ENCODE data around the gene CIB4.

CIB4 gene

GRCh38 chr2:26578581-26578980 is 62.6 kb downstream of the CIB4 start:
- no peak overlapping the region for H3K4me3 ChIP-seq
- peaks cover 0 to 18% (median 14%) of the 10 kb centered on the region in 10 experiments; a peak in 12 of 20 replicates for H3K4me1 ChIP-seq
- no peaks in the 10 kb centered on the region for H3K9me3 ChIP-seq (replicated peaks in 1 of 11)
- no peak for TF ChIP-seq Cebpa-rat (IDR thresholded peaks at IDR 0.05)
- H3K9ac ChIP-seq = no peak overlapping the region
- H4K20me1 ChIP-seq = peaks cover 0 to 11% (median 0%) of the 10 kb centered on the region in 11 experiments; a peak in 2 of 22 replicates
- H3K36me3 ChIP-seq = no peaks in the 10 kb centered on the region
- no peaks in the 10 kb centered on the region for H3K27me3 ChIP-seq
- no peak overlapping the region for H3K27ac ChIP-seq
- no peak overlapping the region for H3K4me2 ChIP-seq

DNA sequence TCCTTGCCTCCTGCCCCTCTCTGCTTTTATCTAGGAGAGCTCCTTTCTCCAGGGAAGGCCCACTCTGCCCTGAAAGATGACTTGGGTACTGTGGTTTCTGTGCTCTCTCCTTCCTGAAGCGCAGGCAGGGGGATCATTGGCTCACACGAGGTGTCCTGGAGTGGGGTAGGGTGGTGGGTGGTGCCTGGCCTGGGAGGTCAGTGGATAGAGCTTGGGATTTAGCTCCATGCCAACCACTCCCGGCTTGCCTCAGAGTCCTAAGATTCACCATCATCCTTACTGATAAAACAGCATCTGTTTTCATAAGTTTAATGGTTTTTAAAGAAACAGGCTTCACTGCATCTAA is 63.1 kb downstream of the CIB4 start:
- Histone ChIP-seq H3K27me3 (no peaks in the 10 kb centered on the region), H3K4me2 (peak overlapping the region in 2 of 11 experiments; percentile 4 to 8; a peak in 2 of 22 replicates), H4K20me1 (peaks cover 0 to 11% (median 0%) of the 10 kb centered on the region in 11 experiments; a peak in 2 of 22 replicates), H3K4me1 (peaks cover 0 to 17% (median 14%) of the 10 kb centered on the region in 10 experiments; a peak in 12 of 20 replicates), H3K27ac (no peak overlapping the region), H3K36me3 (no peaks in the 10 kb centered on the region), H3K4me3 (no peak overlapping the region), H3K9me3 (replicated peaks in 1 of 11) (no peaks in the 10 kb centered on the region), H3K9ac (0 out of 22 replicates have a peak overlapping the region, but pooled peaks of 1 of the 11 experiments have one; percentile 3)
- TF ChIP-seq Cebpa-rat (IDR thresholded peaks at IDR 0.05) = no peak

DNA sequence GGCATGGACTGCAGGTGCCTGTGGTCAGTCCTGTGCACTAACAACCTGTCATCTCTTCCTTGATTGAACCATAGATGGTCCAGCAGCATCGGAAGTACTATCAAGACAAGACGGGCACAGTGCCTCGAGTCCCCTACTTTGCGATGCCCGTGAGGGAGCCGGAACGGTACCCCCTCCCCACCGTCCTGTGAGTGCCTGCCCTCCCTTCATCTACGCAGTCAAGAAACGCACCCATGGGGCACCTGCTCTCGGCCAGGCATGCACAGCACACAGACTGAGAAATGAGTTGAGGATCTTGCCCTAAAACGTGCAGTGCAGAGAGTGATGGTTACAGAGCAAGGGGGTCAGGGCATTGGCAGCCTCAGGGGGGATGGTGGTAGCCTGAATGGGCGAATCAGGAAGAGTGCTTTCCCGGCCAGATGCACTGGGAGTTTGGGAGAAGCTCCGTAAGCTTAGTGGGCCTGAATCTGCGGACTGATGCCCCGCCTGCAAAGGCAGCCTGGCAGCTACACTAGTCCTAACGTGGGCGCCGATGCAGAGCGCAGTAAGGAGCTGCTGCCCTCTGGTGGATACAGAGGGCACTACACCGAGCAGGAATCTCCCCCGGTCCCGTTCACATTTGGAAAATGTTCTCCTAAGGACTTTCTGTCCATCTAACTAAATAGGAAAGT is 63.6 kb downstream of the CIB4 start:
- H3K4me1 ChIP-seq = peaks cover 0 to 17% (median 14%) of the 10 kb centered on the region in 10 experiments; a peak in 12 of 20 replicates
- peaks cover 0 to 11% (median 0%) of the 10 kb centered on the region in 11 experiments; a peak in 2 of 22 replicates for H4K20me1 ChIP-seq
- no peaks in the 10 kb centered on the region for H3K36me3 ChIP-seq
- H3K9ac ChIP-seq = 0 out of 22 replicates have a peak overlapping the region, but pooled peaks of 1 of the 11 experiments have one; percentile 3
- H3K9me3 ChIP-seq (replicated peaks in 1 of 11) = no peaks in the 10 kb centered on the region
- no peaks in the 10 kb centered on the region for H3K27me3 ChIP-seq
- no peak overlapping the region for H3K27ac ChIP-seq
- no peak for TF ChIP-seq Cebpa-rat (IDR thresholded peaks at IDR 0.05)
- peak overlapping the region in 9 of 11 experiments; percentile 4 to 56 (median 27); a peak in 10 of 22 replicates for H3K4me2 ChIP-seq
- H3K4me3 ChIP-seq = no peak overlapping the region

- TF ChIP-seq Cebpa-rat (IDR thresholded peaks at IDR 0.05) = no peak
- Histone ChIP-seq H3K4me1 (peaks cover 0 to 17% (median 14%) of the 10 kb centered on the region in 10 experiments; a peak in 12 of 20 replicates), H4K20me1 (peaks cover 0 to 11% (median 0%) of the 10 kb centered on the region in 11 experiments; a peak in 2 of 22 replicates), H3K4me2 (peak overlapping the region in 9 of 11 experiments; percentile 15 to 57 (median 37); a peak in 14 of 22 replicates), H3K27me3 (no peaks in the 10 kb centered on the region), H3K9me3 (replicated peaks in 1 of 11) (no peaks in the 10 kb centered on the region), H3K27ac (no peak overlapping the region), H3K9ac (no peak overlapping the region), H3K36me3 (no peaks in the 10 kb centered on the region), H3K4me3 (no peak overlapping the region)
Observed at GRCh38 chr2:26576565-26577441, 64.4 kb downstream of the CIB4 start.

- peaks cover 0 to 11% (median 0%) of the 10 kb centered on the region in 11 experiments; a peak in 2 of 22 replicates for H4K20me1 ChIP-seq
- no peaks in the 10 kb centered on the region for H3K9me3 ChIP-seq (replicated peaks in 1 of 11)
- H3K4me3 ChIP-seq = no peak overlapping the region
- no peak overlapping the region for H3K9ac ChIP-seq
- H3K36me3 ChIP-seq = no peaks in the 10 kb centered on the region
- H3K4me2 ChIP-seq = peak overlapping the region in 7 of 11 experiments; percentile 15 to 57 (median 55); a peak in 9 of 22 replicates
- H3K4me1 ChIP-seq = peaks cover 0 to 17% (median 14%) of the 10 kb centered on the region in 10 experiments; a peak in 12 of 20 replicates
- no peak for TF ChIP-seq Cebpa-rat (IDR thresholded peaks at IDR 0.05)
- no peaks in the 10 kb centered on the region for H3K27me3 ChIP-seq
- no peak overlapping the region for H3K27ac ChIP-seq
Observed at GRCh38 chr2:26575836-26576564, 65.2 kb downstream of the CIB4 start.

DNA sequence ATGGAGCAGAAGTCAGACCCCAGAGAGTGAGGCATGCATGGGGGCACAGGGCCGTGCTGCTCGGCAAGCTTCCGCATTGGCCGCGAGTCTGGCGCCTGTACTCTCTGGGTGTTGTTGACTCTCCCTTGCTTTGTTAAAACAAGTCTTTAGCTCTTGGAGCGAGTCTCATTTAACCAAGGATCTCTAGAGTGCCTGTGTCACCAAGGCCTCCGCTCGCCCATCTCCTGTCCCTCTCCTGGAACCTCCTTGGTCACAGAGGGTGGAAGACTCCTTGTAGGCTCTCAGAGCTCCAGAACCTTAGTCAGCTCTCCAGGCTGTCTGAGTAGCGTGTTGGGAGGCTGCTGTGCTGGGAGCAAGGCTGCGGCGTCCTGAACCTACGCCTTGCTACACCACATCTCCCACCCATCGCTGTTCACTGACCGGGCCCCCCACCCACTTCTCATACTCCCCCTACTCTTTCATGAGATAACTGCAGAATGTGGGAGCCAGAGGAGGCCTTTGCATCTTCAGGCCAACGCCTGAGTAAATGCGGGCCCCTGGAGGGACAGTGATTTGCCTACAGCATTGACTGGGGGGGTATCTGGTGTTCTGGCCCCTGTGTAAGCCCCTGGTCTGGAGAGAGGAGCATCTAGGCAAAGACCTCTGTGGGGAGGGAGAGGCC is 66.1 kb downstream of the CIB4 start:
- Histone ChIP-seq H3K36me3 (no peaks in the 10 kb centered on the region), H3K4me3 (no peak overlapping the region), H3K9me3 (replicated peaks in 1 of 11) (no peaks in the 10 kb centered on the region), H3K27me3 (no peaks in the 10 kb centered on the region), H3K27ac (no peak overlapping the region), H3K4me2 (no peak overlapping the region), H3K9ac (no peak overlapping the region), H3K4me1 (peaks cover 0 to 17% (median 14%) of the 10 kb centered on the region in 10 experiments; a peak in 12 of 20 replicates), H4K20me1 (peaks cover 0 to 6% (median 0%) of the 10 kb centered on the region in 11 experiments; a peak in 2 of 22 replicates)
- no peak for TF ChIP-seq Cebpa-rat (IDR thresholded peaks at IDR 0.05)

DNA sequence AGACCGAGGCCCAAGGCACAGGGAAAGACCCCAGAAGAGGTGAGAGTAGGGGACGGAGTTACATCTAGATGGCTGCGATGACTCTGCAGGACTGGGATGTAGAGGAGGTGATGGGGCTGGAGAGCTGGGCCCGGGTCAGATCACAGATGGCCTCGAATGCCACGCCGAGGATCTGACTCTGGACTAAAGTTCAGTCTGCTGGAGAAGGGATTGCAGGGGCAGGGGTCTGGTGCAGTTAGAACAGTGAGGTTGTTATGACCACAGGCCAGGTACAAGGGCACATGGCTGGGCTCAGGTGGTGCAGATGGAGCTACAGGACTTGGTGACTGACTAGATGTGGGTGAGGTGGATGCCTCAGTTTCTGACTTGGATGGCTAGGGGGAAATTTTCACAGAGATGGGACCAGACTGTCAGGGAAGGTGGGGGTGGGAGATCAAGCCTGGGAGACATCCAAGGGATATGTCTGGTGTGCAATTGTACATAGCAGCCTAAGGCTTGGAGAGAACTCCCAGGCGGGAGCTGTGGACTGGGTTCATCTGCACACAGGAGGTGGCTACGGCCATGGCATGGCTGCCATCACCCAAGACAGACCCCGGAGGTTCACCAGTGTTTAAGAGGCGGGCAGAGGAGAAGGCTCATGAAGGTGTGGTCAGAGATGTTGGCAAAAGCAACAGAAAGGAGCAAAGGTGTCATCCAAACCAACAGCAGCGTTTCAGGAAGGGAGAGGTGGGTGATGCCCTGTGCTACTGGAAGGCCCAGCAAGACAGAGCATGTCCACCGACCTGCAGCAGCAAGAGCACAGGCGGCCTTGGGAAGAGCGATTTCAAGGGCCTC is 66.9 kb downstream of the CIB4 start:
- no peak for TF ChIP-seq Cebpa-rat (IDR thresholded peaks at IDR 0.05)
- Histone ChIP-seq H4K20me1 (peaks cover 0 to 4% (median 0%) of the 10 kb centered on the region in 11 experiments; a peak in 2 of 22 replicates), H3K9ac (no peak overlapping the region), H3K4me3 (no peak overlapping the region), H3K36me3 (no peaks in the 10 kb centered on the region), H3K27ac (no peak overlapping the region), H3K27me3 (no peaks in the 10 kb centered on the region), H3K4me2 (no peak overlapping the region), H3K9me3 (replicated peaks in 1 of 11) (no peaks in the 10 kb centered on the region), H3K4me1 (peaks cover 0 to 17% (median 14%) of the 10 kb centered on the region in 10 experiments; a peak in 12 of 20 replicates)

All from BLaER1 treated with 17β-estradiol and CSF1 and Interleukin-3, amounts not matched to agents 10 nM and 100 nM (cell line).